Neuron (in vitro differentiated cells): Measurements from ENCODE around the gene MRPL36.

Experiments used
- H2AFZ ChIP-seq: one replicate; pipeline ENCODE4 v1.6.1; 2013; ENCODE audit warnings: low read depth, mild to moderate bottlenecking, inconsistent platforms, low read length, moderate library complexity
- H3K27me3 ChIP-seq: one replicate; pipeline ENCODE4 v1.6.1; 2013; ENCODE audit warnings: low read length; ENCODE audit not compliant: insufficient read depth
- H3K36me3 ChIP-seq: one replicate; pipeline ENCODE4 v1.6.1; 2013; ENCODE audit warnings: low read length; ENCODE audit not compliant: insufficient read depth
- H3K4me1 ChIP-seq: one replicate; pipeline ENCODE4 v1.6.1; 2013; ENCODE audit warnings: low read length; ENCODE audit not compliant: insufficient read depth
- H3K4me3 ChIP-seq: 2 replicates; pipeline ENCODE4 v1.5.1; 2013; ENCODE audit warnings: mild to moderate bottlenecking, low read length, moderate library complexity
- H3K9me3 ChIP-seq: one replicate; pipeline ENCODE4 v1.6.1; 2013; ENCODE audit warnings: low read length

Gene MRPL36

GRCh38 chr5:1776831-1777230 lies 22.8 kb downstream of the MRPL36 start:
- H3K4me1 ChIP-seq = no peaks in the 10 kb centered on the region
- no peaks in the 10 kb centered on the region for H3K27me3 ChIP-seq
- no peaks in the 10 kb centered on the region for H3K36me3 ChIP-seq
- H3K9me3 ChIP-seq = no peaks in the 10 kb centered on the region
- H2AFZ ChIP-seq = no peak overlapping the region
- H3K4me3 ChIP-seq = no peak overlapping the region

- H3K36me3 ChIP-seq = no peaks in the 10 kb centered on the region
- no peak overlapping the region for H3K4me3 ChIP-seq
- no peaks in the 10 kb centered on the region for H3K27me3 ChIP-seq
- H3K9me3 ChIP-seq = no peaks in the 10 kb centered on the region
- no peaks in the 10 kb centered on the region for H3K4me1 ChIP-seq
- no peak overlapping the region for H2AFZ ChIP-seq
Observed at GRCh38 chr5:1772634-1773033, 27.0 kb downstream of the MRPL36 start.

GRCh38 chr5:1771149-1772065 lies 28.2 kb downstream of the MRPL36 start:
- no peaks in the 10 kb centered on the region for H3K9me3 ChIP-seq
- no peaks in the 10 kb centered on the region for H3K36me3 ChIP-seq
- no peak overlapping the region for H2AFZ ChIP-seq
- H3K27me3 ChIP-seq = no peaks in the 10 kb centered on the region
- H3K4me3 ChIP-seq = no peak overlapping the region
- no peaks in the 10 kb centered on the region for H3K4me1 ChIP-seq

GRCh38 chr5:1770443-1770802 lies 29.2 kb downstream of the MRPL36 start:
- Histone ChIP-seq H2AFZ (no peak overlapping the region), H3K9me3 (no peaks in the 10 kb centered on the region), H3K36me3 (no peaks in the 10 kb centered on the region), H3K27me3 (no peaks in the 10 kb centered on the region), H3K4me1 (no peaks in the 10 kb centered on the region), H3K4me3 (no peak overlapping the region)

- H3K4me3 ChIP-seq = no peak overlapping the region
- H3K36me3 ChIP-seq = no peaks in the 10 kb centered on the region
- H3K4me1 ChIP-seq = no peaks in the 10 kb centered on the region
- no peaks in the 10 kb centered on the region for H3K27me3 ChIP-seq
- no peak overlapping the region for H2AFZ ChIP-seq
- no peaks in the 10 kb centered on the region for H3K9me3 ChIP-seq
Observed at GRCh38 chr5:1769752-1770442, 29.7 kb downstream of the MRPL36 start.

- H3K36me3 ChIP-seq = no peaks in the 10 kb centered on the region
- H2AFZ ChIP-seq = no peak overlapping the region
- H3K4me3 ChIP-seq = no peak overlapping the region
- H3K27me3 ChIP-seq = no peaks in the 10 kb centered on the region
- no peaks in the 10 kb centered on the region for H3K9me3 ChIP-seq
- H3K4me1 ChIP-seq = peaks cover under 1% of the 10 kb centered on the region
Observed at GRCh38 chr5:1769017-1769640, 30.5 kb downstream of the MRPL36 start.

GRCh38 chr5:1768283-1769000 lies 31.2 kb downstream of the MRPL36 start:
- Histone ChIP-seq H3K9me3 (no peaks in the 10 kb centered on the region), H3K4me3 (no peak overlapping the region), H2AFZ (no peak overlapping the region), H3K4me1 (peaks cover 5% of the 10 kb centered on the region), H3K36me3 (no peaks in the 10 kb centered on the region), H3K27me3 (no peaks in the 10 kb centered on the region)

GRCh38 chr5:1767524-1768282 lies 31.9 kb downstream of the MRPL36 start:
- Histone ChIP-seq H3K27me3 (no peaks in the 10 kb centered on the region), H3K4me3 (no peak overlapping the region), H2AFZ (no peak overlapping the region), H3K9me3 (no peaks in the 10 kb centered on the region), H3K36me3 (no peaks in the 10 kb centered on the region), H3K4me1 (peaks cover 5% of the 10 kb centered on the region)

- Histone ChIP-seq H3K9me3 (no peaks in the 10 kb centered on the region), H3K4me3 (no peak overlapping the region), H3K27me3 (peaks cover 4% of the 10 kb centered on the region), H2AFZ (no peak overlapping the region), H3K4me1 (peaks cover 5% of the 10 kb centered on the region), H3K36me3 (no peaks in the 10 kb centered on the region)
Observed at GRCh38 chr5:1765880-1766235, 33.8 kb downstream of the MRPL36 start.

GRCh38 chr5:1765141-1765879 lies 34.3 kb downstream of the MRPL36 start:
- no peak overlapping the region for H3K4me3 ChIP-seq
- peaks cover 5% of the 10 kb centered on the region for H3K4me1 ChIP-seq
- H3K27me3 ChIP-seq = peaks cover 4% of the 10 kb centered on the region
- H3K9me3 ChIP-seq = no peaks in the 10 kb centered on the region
- H3K36me3 ChIP-seq = no peaks in the 10 kb centered on the region
- H2AFZ ChIP-seq = no peak overlapping the region

- peaks cover 4% of the 10 kb centered on the region for H3K27me3 ChIP-seq
- peaks cover 5% of the 10 kb centered on the region for H3K4me1 ChIP-seq
- no peaks in the 10 kb centered on the region for H3K9me3 ChIP-seq
- H2AFZ ChIP-seq = no peak overlapping the region
- H3K4me3 ChIP-seq = no peak overlapping the region
- H3K36me3 ChIP-seq = no peaks in the 10 kb centered on the region
Observed at GRCh38 chr5:1764606-1764960, 35.1 kb downstream of the MRPL36 start.
